Right ventricle myocardium superior (tissue), 1 donor: ENCODE results near the gene STK32C. TPM values are rescaled to one million over a fixed set of nuclear protein-coding genes. Genes with fewer than 3 reads are reported as not detected.
"Not testable (repeated sequence)": the region's sequence is repeated elsewhere in the genome, so short reads cannot be mapped to it uniquely, and the experiment has no call there.

ENCODE experiments used
- ATAC-seq: fragments of 200-7000 bp; cut with Tn5 transposase; one replicate; pipeline ENCODE4 v1.9.1; 2020; ENCODE audit warnings: mild to moderate bottlenecking; ENCODE audit not compliant: poor library complexity
- DNase-seq: peaks from one replicate; pipeline ENCODE4 v3.0.0-alpha.2; 2020
- intact Hi-C: fragments of 100-400 bp; cut with DNase I; formaldehyde crosslinking; loops from one replicate; pipeline ENCODE4 v1.11.2; 2022
- total RNA-seq: library from RNA; stranded (reverse); fragmentation: NEBNext Ultra II Directional; extraction: Animal tissue kit (Norgen Biotek cat#: 25700); gene quantifications from one replicate; pipeline ENCODE4 v1.2.1, GENCODE V29; 2021
- donor health status: DM: no; HTN: yes; CAD: no; lungs with severe emphysema.

The STK32C gene
- total RNA-seq, 1 donor from 2014 or later, result 5.9 TPM

- ATAC-seq (no peak), DNase-seq (peak; percentile 8)
Observed at GRCh38 chr10:132273966-132274365, 33.8 kb downstream of the STK32C start.

GRCh38 chr10:132273304-132273944, 34.3 kb downstream of the STK32C start:
- ATAC-seq, result no peak
- intact Hi-C loops, result no loop called here
- no peak for DNase-seq

More at GRCh38 chr10:132273966-132274365, 33.8 kb downstream of the STK32C start:
- intact Hi-C loops, result no loop called here

GRCh38 chr10:132272231-132272971, 35.3 kb downstream of the STK32C start:
- intact Hi-C loops, result no loop called here
- peak; percentile 25 for ATAC-seq
- DNase-seq, result peak; percentile 64

- DNase-seq (peak; percentile 29), ATAC-seq (no peak)
- intact Hi-C loops, result no loop called here
Observed at GRCh38 chr10:132271458-132272230, 36.1 kb downstream of the STK32C start.

GRCh38 chr10:132270721-132271457, 36.9 kb downstream of the STK32C start:
- ATAC-seq, result no peak

GRCh38 chr10:132270256-132270655, 37.5 kb downstream of the STK32C start:
- intact Hi-C loops, result no loop called here
- no peak for ATAC-seq
- DNase-seq, result peak; percentile 29

More at GRCh38 chr10:132270721-132271457, 36.9 kb downstream of the STK32C start:
- intact Hi-C loops, result no loop called here
- DNase-seq, result peak; percentile 25

- intact Hi-C loops, result no loop called here
- DNase-seq, result peak; percentile 20
- no peak for ATAC-seq
Observed at GRCh38 chr10:132269266-132270230, 38.2 kb downstream of the STK32C start.

- intact Hi-C loops, ATAC-seq: not testable (repeated sequence)
- DNase-seq, result peak; percentile 19
Observed at GRCh38 chr10:132267916-132268315, 39.8 kb downstream of the STK32C start.

- ATAC-seq (no peak), DNase-seq (peak; percentile 29)
- intact Hi-C loops, result no loop called here
Observed at GRCh38 chr10:132266594-132267161, 41.1 kb downstream of the STK32C start.

- no peak for ATAC-seq
- intact Hi-C loops, result no loop called here
- DNase-seq, result no peak
Observed at GRCh38 chr10:132265890-132266496, 41.8 kb downstream of the STK32C start.

- ATAC-seq, result no peak
- intact Hi-C loops, result no loop called here
- peak; percentile 20 for DNase-seq
Observed at GRCh38 chr10:132264966-132265889, 42.5 kb downstream of the STK32C start.

- intact Hi-C loops, result no loop called here
- ATAC-seq (no peak), DNase-seq (peak; percentile 22)
Observed at GRCh38 chr10:132264306-132264950, 43.3 kb downstream of the STK32C start.

- DNase-seq (peak; percentile 31), ATAC-seq (peak; percentile 63)
- intact Hi-C loops, result no loop called here
Observed at GRCh38 chr10:132263866-132264265, 43.9 kb downstream of the STK32C start.

GRCh38 chr10:132259702-132260482, 47.9 kb downstream of the STK32C start:
- ATAC-seq (no peak), DNase-seq (no peak)

GRCh38 chr10:132258423-132258822, 49.3 kb downstream of the STK32C start:
- ATAC-seq, result no peak

More at GRCh38 chr10:132259702-132260482, 47.9 kb downstream of the STK32C start:
- intact Hi-C loops, result no loop called here

More at GRCh38 chr10:132258423-132258822, 49.3 kb downstream of the STK32C start:
- DNase-seq, result no peak
- intact Hi-C loops, result no loop called here
